Measurements from ENCODE around the gene SLC24A1.

The SLC24A1 gene

DNA sequence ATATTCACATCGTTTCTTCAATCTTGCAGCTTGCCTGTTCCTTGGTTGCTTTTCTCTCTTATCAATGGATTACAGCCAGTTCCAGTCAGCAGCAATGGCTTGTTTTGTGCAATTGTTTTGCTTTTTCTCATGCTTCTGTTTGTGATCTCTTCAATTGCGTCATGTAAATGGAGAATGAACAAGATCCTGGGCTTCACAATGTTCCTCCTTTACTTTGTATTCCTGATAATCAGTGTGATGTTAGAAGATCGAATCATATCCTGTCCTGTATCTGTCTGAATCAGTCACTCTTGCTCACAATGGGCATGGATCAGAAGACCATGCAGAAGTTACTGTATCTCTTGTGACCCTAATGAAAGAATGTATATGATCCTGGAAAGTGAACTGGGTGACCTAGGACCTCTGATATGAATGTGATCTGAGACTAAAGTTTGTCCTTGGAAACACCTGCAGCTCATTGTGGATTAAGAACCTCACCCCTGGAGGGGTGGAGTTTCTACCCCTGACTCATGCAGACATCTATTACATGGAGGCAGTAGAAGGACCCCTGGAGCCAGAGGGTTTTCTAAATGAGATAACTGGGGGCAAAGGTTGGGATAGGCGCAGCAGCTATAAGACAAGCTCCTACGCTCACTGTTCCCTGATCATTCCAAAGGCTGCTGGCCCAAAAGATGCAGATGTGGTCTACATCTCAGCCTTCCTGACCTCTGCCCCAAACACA, 32.2 kb downstream of the SLC24A1 start:
- no peak for DNase-seq

DNA sequence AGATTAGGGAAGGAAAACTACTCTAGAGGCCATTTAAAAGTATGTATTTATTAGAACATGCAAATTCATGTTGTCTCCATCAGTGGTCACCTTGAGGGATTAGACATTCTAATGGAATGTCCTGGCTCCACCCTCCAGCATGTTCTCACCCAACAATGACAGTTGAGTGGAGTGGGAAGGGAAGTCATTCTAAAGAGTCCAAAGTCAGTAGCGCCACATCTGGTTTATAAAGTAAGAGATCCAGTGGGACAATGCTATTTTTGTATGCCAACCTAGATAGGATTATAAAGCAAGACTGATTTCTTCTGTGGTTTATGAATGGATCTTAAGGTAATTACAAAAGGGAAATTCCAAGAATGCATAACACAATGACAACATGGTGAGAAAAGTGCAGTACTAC, 33.3 kb downstream of the SLC24A1 start:
- no peak for DNase-seq

DNA sequence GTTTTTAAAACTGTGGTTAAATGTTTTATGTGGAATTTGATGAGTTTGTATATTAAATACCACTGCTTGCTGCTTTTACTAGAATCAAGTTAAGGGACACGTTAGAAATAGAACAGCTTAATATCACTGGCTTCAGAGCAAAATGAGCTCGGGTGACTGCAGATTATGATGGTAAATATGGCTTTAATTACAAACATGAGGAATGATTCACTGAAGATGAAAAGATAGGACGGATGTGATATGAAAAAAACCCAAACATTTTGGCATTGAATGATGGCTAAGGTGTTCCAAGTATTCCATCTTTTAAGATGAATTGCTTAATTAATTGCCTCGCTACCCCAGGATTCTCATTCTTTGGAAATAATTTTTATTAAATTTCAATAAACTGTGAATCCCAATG, 33.7 kb downstream of the SLC24A1 start:
- no peak for DNase-seq

DNA sequence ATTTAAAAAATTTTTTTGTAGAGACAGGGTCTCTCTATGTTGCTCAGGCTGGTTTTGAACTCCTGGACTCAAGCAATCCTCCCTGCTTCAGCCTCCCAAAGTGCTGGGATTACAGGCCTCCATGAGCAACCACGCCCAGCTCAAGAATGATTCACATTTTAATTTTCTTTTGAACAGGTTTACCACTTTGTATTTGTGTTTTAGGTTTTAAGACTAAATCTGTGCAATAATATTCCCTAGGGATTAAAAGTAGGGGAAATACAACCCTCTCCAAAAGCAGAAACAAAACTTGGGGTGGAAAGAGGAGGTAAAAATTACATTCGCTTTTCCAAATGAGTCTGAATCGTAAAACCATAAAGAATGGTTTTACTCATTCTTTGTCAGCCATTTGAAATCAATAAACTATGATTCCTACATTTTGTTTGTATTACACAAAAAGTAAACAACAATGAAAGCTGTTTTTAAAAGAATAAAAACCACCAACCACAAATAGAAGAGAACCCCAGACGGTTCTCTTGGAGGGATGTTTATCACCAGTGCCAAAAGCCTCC, 37.8 kb downstream of the SLC24A1 start:
- no peak for DNase-seq

DNA sequence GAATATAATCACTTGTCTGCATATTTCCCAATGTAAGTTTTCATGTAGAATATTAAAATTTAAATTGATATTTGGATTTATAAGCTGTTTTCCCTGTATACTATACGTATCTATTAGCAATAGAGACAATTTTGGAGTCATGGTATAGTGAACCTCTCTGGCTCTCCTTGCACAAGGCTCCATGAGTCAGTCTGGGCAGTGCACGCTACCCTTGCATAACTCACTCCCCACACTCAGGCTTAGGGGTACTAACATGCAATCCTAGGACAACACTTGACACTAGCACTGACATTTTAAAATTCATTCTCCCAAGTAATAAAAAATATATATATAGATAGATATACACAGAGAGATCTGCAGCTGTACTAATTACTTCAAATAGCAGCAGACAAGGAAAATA, 39.2 kb downstream of the SLC24A1 start:
- no peak for DNase-seq

DNA sequence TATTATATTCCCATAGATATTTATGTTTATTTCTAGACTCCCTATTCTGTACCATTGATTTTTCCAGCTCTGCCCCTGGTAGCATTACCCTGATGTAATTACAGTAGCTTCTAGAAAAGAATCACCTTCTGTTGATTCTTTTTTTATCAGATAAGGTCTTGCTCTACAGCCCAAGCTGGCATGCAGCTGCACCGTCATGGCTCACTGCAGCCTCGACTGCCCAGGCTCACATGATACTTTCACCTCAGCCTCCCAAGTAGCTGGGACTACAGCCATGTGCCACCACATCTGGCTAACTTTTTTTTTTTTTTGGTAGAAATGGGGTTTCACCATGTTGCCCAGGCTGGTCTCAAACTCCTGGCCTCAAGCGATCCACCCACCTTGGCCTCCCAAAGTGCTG, 41.8 kb downstream of the SLC24A1 start:
- no peak for DNase-seq

DNA sequence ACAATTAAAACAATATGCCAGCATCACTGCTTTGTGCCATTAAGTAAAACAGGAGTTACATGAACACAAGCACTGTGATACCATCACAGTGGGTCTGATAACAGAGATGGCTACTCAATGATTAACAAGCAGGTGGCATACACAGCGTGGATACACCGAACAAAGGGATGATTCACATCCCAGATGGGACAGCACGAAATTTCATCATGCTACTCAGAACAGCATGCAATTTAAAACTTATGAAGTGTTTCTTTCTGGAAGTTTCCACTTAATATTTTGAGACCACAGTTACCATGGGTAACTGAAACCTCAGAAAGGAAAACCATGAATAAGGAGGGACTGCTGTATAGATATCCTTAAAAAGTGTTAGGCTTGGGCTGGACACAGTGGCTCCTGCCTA, 44.5 kb downstream of the SLC24A1 start:
- no peak for DNase-seq

DNA sequence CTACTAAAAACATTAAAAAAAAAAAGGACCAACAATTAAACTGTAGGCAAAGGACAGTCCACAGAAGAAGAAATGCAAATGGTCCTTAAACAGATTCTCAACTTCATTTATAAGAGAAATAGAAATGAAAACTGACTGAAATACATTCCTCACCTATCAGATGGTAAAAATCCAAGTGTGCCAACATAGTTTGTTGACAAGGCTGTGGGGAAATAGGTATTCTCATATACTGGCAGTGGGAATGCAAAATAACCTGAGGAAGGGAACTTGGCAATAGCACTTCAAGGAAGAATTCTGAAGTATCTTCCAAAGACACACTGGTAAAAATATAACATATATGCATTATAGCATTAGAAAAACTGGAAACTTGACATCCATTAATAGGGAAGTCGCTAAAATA, 53.8 kb downstream of the SLC24A1 start:
- DNase-seq = no peak

DNA sequence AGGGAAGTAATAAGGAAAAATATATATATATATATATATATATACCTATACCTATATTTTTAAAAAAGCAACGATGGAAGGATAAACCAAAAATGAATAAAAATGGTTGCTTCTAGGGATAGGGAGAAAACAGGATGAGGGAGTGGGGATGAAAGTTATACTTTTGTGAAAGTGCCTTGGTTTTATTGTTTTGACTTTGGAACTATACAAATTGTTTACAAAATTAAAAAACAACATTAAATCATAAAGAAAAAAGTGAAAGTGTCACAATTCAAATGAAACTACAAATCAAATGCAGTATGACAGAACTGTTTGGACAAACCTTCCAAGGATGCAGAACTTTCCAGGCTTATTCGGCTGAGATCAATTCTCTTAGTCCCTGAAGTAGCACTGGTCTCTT, 54.4 kb downstream of the SLC24A1 start:
- no peak for DNase-seq

DNA sequence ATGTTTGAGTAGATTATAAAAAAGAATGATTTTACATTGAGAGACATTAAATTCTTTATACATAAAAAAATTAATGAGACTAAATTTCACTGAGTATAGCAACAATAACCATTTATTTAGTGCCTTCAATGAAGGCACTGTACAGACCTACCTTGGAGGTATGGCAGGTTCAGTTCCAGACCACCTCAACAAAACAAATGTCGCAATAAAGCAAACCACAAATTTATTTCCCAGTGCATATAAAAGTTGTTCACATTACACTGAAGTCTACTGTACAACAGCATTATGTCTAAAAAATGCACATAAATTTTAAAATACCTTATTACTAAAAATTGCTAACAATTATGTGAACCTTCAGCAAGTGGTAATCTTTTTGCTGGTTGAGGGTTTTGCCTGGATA, 58.8 kb downstream of the SLC24A1 start:
- no peak for DNase-seq

DNA sequence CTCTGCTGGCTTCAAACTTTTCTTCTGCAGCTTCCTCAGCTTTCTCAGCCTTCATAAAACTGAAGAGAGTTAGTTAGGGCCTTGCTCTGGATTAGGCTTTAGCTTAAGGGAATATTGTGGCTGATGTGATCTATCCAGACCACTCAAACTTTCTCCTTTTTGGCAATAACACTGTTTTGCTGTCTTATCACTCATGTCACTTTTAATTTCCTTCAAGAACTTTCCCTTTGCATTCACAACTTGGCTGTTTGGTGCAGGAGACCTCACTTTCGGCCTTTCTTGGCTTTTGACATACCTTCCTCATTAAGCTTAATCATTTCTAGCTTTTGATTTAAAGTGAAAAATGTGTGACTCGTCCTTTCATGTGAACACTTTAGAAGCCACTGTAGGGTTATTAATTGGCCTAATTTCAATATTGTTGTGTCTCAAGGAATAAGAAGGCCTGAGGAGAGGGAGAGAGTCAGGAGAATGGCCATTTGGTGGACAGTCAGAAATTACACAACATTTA, 60.7 kb downstream of the SLC24A1 start:
- no peak for DNase-seq

DNA sequence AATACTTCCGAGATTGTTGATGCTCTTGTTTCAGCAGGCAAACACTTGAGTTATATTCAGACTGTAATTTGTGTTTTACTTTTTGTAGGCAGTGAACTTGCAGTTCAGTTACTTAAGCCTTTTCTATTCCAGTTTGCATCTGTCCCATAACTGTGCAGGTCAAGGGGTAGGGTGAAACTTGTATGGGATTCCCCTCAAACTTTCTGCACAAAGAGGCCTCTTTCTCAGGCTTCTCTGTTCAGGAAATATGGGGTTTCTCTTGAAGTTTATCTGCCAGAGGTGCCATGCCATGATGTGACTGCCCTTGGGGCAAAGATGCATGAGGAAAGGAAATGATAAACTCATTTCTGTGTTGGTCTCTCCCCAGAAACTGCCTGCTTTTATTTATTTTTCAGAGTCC, 66.7 kb downstream of the SLC24A1 start:
- no peak for DNase-seq

DNA sequence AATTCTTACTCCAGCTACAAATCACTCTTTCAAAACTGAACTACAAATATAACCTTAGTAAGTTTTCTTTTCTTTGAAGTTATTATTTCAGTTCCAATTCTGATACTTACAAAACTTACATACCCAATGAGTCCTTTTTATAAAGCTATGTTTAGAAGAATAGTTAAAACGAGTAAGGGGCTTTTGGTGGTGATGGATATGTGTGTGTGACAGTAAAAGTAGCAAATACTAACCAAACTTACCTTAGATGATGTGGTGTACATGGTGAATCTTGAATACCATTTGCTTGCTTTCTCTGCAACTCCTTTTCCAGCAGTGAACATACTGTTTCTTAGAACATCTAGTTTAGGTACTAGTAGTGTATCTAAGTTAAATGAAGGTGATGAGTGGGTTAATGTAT, 68.4 kb downstream of the SLC24A1 start:
- no peak for DNase-seq

DNA sequence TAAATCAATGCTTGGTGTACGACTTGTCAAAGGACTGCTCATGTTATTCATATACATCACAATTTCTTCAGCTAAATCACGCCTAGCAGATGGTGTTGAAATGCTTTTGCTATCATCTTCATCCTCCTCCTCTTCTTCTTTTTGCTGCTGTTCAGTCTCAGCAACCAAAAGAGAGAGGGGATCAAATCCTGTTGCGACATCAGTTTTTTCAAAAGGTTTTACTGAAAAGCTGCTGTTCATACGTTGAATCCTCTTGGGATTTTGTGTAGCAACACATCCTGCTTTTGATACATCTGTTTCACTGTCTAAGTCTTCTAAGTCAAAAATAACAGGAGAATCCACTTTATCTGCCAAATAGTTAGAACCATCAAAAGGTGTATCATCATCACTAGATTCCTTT, 69.0 kb downstream of the SLC24A1 start:
- no peak for DNase-seq

DNA sequence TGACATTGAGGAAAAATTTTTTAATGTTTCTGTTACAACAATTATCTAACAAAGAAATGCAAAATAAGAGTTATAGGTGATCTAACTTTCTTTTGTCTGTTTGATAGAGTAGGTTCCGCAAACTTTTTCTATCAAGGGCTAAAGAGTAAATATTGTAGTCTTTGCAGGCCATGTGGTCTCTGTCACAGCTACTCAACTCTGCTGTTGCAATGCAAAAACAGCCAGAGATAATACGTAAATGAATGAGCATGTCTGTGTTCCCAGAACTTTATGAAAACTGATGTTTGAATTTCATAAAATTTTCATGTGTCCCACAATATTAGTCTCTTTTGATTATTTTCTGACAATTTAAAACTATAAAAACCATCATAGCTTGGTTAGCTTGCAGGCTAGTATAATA, 73.3 kb downstream of the SLC24A1 start:
- no peak for DNase-seq

Measured in activated CD4-positive, alpha-beta T cell treated with anti-CD3 and anti-CD28 coated beads for 48 hours (primary cell).